GM18505 (cell line): ENCODE data around the gene PLXNA2.

Experiments
- ATAC-seq: cut with Tn5 transposase; IDR thresholded peaks from one replicate; pipeline ENCODE4 v1.9.1; 2021; ENCODE audit not compliant: unreplicated experiment
- POLR2A ChIP-seq: IDR thresholded peaks from 4 replicates; pipeline ENCODE4 v1.6.1; 2011; ENCODE audit warnings: borderline replicate concordance; ENCODE audit not compliant: insufficient read depth, insufficient read length; ENCODE audit errors: extremely low read depth

The PLXNA2 gene

GRCh38 chr1:208136459-208137182 is 107.6 kb downstream of the PLXNA2 start:
- no peak for ATAC-seq

GRCh38 chr1:208135354-208135753 is 108.8 kb downstream of the PLXNA2 start:
- ATAC-seq, result no peak
- TF ChIP-seq POLR2A, result no peak

More at GRCh38 chr1:208136459-208137182, 107.6 kb downstream of the PLXNA2 start:
- no peak for TF ChIP-seq POLR2A

GRCh38 chr1:208134491-208134890 is 109.7 kb downstream of the PLXNA2 start:
- ATAC-seq, result no peak
- no peak for TF ChIP-seq POLR2A

- no peak for TF ChIP-seq POLR2A
- no peak for ATAC-seq
These were observed 110.8 kb downstream of the PLXNA2 start for GRCh38 chr1:208133355-208133754.

- peak; percentile 87 for ATAC-seq
- TF ChIP-seq POLR2A, result no peak
These were observed 111.8 kb downstream of the PLXNA2 start for GRCh38 chr1:208132287-208132882.

GRCh38 chr1:208131621-208132286 is 112.4 kb downstream of the PLXNA2 start:
- ATAC-seq, result peak; percentile 39

GRCh38 chr1:208129487-208129886 is 114.7 kb downstream of the PLXNA2 start:
- no peak for ATAC-seq
- TF ChIP-seq POLR2A, result no peak

More at GRCh38 chr1:208131621-208132286, 112.4 kb downstream of the PLXNA2 start:
- TF ChIP-seq POLR2A, result no peak

- no peak for ATAC-seq
- TF ChIP-seq POLR2A, result no peak
These were observed 115.1 kb downstream of the PLXNA2 start for GRCh38 chr1:208129060-208129459.

GRCh38 chr1:208127792-208128529 is 116.2 kb downstream of the PLXNA2 start:
- no peak for TF ChIP-seq POLR2A
- ATAC-seq, result no peak

- no peak for TF ChIP-seq POLR2A
- no peak for ATAC-seq
These were observed 116.9 kb downstream of the PLXNA2 start for GRCh38 chr1:208127284-208127683.

GRCh38 chr1:208126108-208126507 is 118.1 kb downstream of the PLXNA2 start:
- TF ChIP-seq POLR2A, result no peak
- no peak for ATAC-seq

- no peak for ATAC-seq
- no peak for TF ChIP-seq POLR2A
These were observed 121.4 kb downstream of the PLXNA2 start for GRCh38 chr1:208122612-208123358.
